Medulla oblongata (tissue), 1 donor: Measurements from ENCODE around the gene FBXW4.

ENCODE experiments used
- DNase-seq: peaks from one replicate; pipeline ENCODE4 v3.0.0-alpha.2; 2015; ENCODE audit errors: extremely low spot score

Gene FBXW4

DNA sequence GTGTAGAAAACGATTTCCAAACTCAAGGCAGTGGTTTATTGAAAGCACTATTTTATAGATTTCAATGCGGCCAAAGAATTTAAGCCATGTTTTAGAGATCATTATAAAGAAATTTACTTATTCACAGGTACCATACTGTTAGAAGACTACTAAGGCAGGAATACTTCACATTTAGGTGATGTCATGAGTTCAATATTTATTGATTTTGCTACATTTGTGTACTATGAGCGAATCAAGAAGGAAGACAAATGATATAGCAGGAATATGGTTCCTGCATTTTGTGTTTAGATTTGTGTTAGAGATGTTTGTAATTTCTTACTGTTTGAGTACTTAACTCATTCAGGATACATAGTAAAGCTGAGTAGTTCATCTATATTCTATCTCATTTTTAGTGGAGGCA lies 1.7 kb upstream of the FBXW4 start:
- no peak for DNase-seq

- DNase-seq, result no peak
These were observed 477 bp upstream of the FBXW4 start for GRCh38 chr10:101695404-101695890.

DNA sequence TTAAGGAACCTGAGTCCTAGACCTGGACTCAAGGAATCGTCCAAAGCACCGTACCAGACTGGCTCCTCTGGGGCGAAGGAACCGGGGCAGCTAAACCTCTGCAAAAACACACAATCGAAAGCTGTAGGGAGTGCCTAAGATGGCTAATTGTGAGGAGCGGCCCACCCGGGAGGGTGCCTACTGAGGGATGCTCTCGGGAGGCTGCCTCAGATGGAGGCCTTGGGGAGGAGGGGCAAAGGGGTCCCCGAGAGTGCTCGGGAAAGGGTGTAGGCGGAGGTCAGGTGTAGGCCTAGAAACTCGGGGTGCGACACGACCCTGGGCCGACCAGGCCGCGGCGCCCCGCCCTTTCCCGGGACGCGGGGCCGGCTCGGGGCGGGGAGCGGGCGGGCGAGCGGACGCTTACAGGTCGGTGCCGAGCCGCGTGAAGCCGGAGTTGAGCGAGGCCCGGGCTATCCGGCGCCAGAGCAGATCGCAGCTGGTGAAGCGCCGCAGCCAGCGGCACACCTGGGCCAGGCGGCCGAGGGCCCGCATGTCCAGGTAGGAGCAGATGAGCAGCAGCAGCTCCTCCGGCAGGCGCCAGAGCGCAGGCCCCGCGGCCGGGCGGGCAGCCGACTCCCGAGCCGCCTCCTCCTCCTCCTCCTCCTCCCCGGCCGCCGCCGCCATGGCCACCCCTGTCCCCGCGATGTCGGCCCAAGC lies 844 bp downstream of the FBXW4 start:
- DNase-seq, result peak; percentile 66

DNA sequence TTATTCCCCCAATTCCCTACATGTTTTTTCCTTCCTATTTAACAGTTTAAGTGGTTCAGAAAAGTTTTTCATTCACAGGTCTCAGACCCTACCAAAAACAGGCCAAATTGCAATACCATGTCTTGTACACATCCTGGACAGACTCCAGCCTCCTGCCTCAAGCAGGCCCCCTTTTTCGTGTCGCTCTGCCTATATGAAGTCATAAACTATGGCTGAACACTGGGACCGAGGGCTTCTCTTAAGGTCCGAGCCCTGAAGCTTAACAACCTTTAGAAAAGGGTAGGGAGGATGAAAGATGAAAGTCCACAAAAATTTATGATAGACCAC lies 1.4 kb downstream of the FBXW4 start:
- no peak for DNase-seq

DNA sequence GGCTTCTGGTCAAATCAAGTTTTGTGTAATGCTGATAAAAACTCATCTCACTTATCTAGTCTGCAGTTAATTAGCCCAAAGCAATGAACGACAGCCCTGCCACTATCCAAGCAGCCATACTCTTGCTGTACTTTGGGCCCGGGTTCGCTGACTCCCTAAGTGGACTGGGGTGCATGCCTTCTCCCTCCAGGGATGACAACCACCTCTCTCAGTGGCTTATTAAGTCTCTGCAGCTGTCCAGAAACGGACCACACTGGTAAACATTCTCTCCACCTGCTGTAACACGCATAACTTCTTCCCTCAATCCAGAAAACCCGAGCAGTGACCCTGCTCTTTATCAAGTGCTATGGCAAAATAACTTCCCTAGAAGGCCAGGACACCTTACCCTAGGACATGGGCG lies 3.9 kb downstream of the FBXW4 start:
- no peak for DNase-seq

GRCh38 chr10:101690461-101690860 lies 4.5 kb downstream of the FBXW4 start:
- DNase-seq, result no peak

DNA sequence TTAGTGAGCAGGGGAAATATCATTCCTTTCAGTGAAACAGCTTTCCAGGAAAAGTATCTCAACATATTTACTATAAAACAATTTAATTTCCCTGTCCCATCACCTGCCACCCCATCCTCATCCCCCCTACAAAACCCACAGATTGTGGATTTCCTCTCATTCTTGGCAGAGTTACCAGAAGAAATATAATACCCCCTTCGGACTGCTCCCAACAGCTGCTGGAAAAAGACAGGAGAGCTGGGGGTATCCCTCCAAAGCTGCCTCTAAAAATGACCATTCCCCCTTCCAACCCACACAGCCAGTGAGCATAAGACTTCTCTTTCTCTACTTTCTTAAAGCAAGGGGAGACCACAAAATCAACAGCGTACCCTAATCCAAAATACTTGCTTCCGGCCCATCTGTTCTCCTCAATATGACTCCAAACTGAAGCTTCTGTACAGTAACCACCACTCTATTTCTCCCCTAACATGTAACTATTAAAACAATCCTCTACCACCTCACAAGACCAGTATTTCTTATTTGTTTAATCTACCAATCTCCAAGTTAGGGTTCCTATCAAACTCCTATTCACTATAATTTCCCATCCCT lies 7.8 kb downstream of the FBXW4 start:
- no peak for DNase-seq

DNA sequence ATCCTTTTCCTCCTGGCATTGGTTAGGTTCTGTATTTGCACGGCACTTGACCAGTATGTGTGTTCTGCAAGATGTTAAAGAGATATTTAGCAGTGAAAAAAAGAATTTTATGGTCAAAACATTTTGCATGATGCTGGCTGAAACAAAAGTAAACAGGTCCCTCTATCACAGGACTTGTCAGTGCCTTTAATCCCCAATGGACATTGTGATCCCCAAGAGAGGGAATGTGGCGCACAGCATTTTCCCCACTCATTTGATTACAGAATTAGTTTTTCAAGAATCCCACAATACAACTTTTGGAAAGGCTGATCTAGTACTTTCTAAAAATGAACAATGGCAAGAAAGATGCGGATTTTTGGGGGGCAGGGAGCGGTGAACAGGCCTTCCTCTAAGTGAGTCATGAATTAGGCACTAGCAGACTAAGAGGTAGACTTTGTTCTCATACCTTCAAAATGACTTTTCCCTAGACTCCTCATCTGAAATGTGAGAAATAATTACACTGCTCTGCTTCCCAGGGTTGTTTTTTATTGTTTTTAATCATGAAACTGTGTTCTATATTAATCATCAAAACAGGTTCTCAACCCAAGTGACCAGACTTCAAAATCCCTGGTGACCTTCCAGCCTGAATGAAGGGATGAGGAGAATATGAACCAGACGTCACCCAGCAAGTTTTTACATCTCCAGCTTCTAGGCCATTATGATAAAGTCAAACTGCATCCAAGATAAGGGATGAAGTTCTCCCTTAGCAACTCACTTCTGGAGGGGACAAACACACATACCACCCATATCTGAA lies 8.6 kb downstream of the FBXW4 start:
- DNase-seq, result no peak

- DNase-seq, result no peak
These were observed 10.2 kb downstream of the FBXW4 start for GRCh38 chr10:101684782-101685181.

DNA sequence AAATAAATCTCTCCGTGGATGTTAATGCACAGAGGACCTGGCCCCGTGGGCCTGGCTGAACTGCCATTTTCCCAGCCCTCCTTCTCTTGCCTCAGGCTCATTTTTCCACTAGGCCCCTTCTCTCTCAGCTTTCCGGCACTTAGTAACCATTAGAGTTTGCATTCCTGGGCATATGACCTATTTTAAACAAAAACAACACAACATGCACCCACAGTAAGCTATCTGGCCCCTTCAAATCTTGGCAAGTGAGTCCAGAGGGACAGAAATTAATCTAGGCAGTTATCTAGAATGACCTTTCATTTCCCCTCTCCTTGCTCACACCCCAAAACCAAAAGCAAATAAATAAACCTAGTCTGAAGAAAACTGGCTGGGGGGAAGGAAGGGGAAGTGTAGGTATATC lies 11.7 kb downstream of the FBXW4 start:
- DNase-seq, result no peak

GRCh38 chr10:101682172-101682825 lies 12.7 kb downstream of the FBXW4 start:
- DNase-seq, result peak; percentile 18

- DNase-seq, result no peak
These were observed 18.4 kb downstream of the FBXW4 start for GRCh38 chr10:101676565-101676964.

- no peak for DNase-seq
These were observed 19.9 kb downstream of the FBXW4 start for GRCh38 chr10:101675115-101675514.

DNA sequence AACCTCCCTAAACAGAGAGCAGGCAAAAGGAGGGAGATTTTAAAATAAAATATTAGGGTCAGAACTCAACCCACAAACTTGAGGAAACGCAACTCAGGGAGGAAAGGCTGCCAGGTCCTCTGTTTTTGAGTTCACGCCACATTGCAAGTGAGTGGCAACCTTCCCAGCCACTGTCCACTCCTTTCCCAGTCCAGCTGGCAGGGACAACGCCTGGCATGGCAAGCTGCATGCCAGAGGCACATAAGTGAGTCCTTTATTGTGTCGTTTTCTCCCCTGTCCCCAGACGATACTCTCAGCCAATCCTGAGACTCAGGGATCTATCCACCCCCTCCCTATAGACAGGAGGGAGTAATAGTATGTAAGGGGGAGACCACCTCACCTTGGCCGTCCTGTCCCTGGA lies 22.4 kb downstream of the FBXW4 start:
- peak; percentile 73 for DNase-seq

DNA sequence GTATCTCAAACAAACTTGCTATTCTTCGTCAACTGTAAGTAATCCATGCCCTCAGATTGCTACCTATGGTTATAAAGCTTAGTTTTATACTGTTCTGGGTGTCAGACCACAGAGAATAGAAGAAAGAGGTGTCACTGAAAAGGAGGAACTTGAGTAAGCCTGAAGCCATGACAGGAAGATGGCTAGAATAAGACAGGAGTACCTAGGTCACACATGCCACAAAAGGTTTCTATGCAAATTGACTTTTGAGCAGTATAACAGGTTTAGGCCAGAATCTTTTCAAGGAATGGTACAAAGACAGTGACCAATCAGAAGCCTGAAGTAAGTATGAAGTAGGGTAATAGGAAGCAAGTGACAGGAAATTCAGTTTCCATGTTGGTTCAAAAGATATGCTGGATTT lies 23.5 kb downstream of the FBXW4 start:
- DNase-seq, result no peak

- no peak for DNase-seq
These were observed 24.3 kb downstream of the FBXW4 start for GRCh38 chr10:101670635-101671034.

DNA sequence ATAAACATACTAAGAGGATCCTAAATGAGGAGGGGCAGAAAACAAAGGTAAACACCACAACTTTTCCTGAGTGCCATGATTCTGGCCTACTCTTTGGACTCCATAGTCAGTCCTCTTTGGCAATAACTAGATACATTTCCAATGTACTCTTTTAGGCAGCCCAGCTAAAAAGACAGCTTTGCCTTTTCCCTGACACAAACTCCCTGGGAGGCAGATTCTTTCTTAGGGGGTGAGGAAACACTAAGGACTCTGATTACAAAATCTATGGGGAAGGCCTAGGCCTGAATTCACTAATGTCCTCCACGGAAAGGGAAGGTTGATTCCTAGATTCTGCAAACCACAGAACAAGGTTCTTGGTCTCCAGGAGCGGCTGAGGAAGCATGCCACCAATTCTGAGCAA lies 25.8 kb downstream of the FBXW4 start:
- no peak for DNase-seq

DNA sequence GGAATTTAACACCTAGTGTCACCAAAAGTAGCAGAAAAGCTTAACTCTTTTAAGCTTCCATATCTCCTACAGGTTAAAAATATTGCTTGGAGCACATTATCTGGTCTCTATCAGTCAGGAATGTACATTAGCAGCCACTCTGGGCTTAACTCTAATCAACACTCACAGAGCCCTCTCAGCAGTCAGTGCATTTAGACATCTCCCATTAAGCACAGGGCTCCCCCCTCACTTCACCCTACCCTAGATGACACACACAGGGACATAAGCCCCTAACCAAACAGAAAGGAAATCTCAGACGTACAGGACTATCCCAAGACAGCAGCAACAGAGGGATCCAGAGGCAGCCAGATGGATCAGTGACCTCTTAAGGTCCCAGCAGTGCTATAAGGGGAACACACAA lies 26.4 kb downstream of the FBXW4 start:
- no peak for DNase-seq

DNA sequence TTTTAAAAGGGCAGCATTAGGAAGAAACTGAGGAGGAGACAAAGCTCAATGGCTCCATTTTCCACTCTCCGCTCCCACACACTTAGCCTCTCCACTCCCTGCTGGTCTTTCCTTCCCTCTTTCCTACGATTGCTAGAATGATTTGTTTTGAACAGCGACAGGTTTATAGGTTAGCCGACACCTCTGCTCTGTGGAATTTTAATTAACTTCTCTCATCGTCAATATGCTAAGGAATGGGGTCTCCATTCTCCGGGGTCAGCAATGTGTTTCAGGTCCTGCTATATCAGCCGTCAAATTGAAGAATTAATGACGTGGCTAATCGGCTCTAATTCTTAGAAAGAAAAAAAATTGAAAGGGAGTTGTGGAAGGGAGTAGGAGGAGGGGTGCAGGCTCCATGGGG lies 28.9 kb downstream of the FBXW4 start:
- no peak for DNase-seq

- DNase-seq, result no peak
These were observed 31.9 kb downstream of the FBXW4 start for GRCh38 chr10:101663097-101663496.

DNA sequence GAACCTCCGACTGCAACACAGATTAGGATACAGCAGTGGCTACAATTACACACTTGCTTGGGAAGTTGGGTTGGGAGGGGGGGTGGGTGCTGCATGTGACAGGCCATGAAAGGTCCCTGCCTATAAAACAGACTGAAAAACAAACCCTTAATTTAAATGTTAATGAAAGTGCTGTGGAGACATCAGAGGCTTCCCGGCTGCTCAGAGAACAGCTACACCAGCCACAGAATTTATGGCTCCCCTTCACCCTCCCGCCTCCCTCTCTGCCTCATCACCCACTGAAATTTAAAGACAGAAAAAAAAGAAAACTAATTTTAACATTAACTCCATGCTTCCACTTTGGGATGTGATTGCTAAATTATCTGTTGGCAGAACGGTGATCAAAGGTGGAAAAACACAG lies 34.7 kb downstream of the FBXW4 start:
- no peak for DNase-seq

DNA sequence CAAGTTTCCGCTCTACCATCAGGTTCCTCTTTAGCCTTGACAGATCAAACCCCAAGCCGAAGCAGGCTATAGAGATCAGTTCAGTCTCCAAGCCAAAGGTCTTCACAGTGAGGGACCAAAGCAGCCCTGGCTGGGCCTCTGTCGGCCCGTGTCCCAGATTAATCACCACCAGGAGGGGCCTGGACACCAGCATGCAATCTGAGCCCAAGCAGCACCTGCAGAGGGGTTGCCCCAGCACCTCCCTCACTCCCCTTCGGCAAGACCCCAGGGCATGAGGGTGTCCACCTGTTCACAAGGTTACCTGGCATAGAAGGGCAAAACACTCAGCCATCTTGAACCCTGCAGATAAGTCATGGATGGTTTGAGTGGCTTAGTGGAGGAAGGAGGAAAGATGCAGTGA lies 36.0 kb downstream of the FBXW4 start:
- DNase-seq, result no peak

DNA sequence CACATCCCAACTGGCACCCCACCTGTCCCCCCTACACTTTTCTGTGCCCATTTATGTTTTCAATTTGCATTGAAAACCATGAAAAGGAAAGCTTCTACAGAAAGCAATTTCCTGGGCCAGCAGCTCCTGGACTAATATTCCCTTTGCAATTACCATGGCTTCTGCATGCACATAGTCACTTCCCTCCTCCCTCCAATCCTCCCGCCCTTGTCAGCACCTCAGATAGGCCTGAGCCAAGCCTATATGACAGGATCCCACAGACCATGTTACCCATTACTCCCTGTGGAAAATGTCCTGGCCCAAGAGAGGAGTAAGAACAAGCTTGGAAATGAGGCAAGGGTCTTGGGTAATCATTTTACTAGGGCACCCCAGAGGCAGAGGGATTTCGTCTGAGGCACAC lies 38.1 kb downstream of the FBXW4 start:
- no peak for DNase-seq
